ENCODE data around the gene TOP3B.

DNA sequence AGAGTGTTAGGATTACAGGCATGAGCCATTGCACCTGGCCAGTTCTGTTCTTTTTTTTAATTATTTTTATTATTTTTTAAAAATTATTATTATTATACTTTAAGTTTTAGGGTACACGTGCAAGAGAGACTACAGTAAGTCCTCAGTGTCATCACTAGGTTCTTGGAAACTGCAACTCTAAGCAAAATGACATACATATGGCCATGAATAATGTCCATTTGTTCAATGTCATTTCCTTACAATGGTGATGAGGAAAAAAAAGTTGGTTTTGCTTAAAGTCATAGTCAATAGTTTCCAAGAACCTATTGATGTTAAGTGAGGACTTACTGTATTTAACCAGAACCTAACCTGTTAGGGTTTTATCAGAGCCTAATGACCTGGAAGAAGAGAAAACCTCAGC lies 29.4 kb upstream of the TOP3B start:
- TF ChIP-seq, protein P1, sequence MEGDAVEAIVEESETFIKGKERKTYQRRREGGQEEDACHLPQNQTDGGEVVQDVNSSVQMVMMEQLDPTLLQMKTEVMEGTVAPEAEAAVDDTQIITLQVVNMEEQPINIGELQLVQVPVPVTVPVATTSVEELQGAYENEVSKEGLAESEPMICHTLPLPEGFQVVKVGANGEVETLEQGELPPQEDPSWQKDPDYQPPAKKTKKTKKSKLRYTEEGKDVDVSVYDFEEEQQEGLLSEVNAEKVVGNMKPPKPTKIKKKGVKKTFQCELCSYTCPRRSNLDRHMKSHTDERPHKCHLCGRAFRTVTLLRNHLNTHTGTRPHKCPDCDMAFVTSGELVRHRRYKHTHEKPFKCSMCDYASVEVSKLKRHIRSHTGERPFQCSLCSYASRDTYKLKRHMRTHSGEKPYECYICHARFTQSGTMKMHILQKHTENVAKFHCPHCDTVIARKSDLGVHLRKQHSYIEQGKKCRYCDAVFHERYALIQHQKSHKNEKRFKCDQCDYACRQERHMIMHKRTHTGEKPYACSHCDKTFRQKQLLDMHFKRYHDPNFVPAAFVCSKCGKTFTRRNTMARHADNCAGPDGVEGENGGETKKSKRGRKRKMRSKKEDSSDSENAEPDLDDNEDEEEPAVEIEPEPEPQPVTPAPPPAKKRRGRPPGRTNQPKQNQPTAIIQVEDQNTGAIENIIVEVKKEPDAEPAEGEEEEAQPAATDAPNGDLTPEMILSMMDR (IDR thresholded peaks at IDR 0.05; ENCODE audit: low read length), result no peak
- TF ChIP-seq EZH2phosphoT487 (IDR thresholded peaks at IDR 0.05; ENCODE audit: low read length), result no peak
